Liver (tissue), 9 donors: ENCODE data around the gene MYO18A. TPM values are rescaled to one million over a fixed set of nuclear protein-coding genes. Genes with fewer than 3 reads are reported as not detected.

Source experiments
- DNase-seq: peaks from one replicate; pipeline ENCODE4 v3.0.0-alpha.2; 2017; ENCODE audit warnings: low spot score
- H3K27ac ChIP-seq, 2 donors: one replicate each; pipeline ENCODE4 v1.7.0; 2013; ENCODE audit warnings: inconsistent platforms in 2 of 2, low read length in 2 of 2, control low read depth in 1 of 2, low read depth in 1 of 2, mild to moderate bottlenecking in 1 of 2
- H3K27me3 ChIP-seq, 4 donors: one replicate each; pipeline versions ENCODE4 v1.6.1 to v1.7.0; 2013; ENCODE audit warnings: low read length in 3 of 4, inconsistent platforms in 1 of 4, mild to moderate bottlenecking in 1 of 4, moderate library complexity in 1 of 4; ENCODE audit not compliant: control insufficient read depth in 4 of 4, insufficient read depth in 4 of 4
- H3K36me3 ChIP-seq, 4 donors: one replicate each; pipeline versions ENCODE4 v1.6.1 to v1.7.0; 2013; ENCODE audit warnings: low read length in 3 of 4, mild to moderate bottlenecking in 3 of 4, low read depth in 1 of 4, moderate library complexity in 1 of 4; ENCODE audit not compliant: control insufficient read depth in 4 of 4, insufficient read depth in 3 of 4
- H3K4me1 ChIP-seq, 4 donors: one replicate each; pipeline versions ENCODE4 v1.6.1 to v1.7.0; 2013; ENCODE audit warnings: low read length in 3 of 4, mild to moderate bottlenecking in 3 of 4, moderate library complexity in 1 of 4; ENCODE audit not compliant: control insufficient read depth in 4 of 4, insufficient read depth in 4 of 4
- H3K4me3 ChIP-seq, 3 donors: one replicate each; pipeline versions ENCODE4 v1.6.1 to v1.7.0; 2013; ENCODE audit warnings: low read length in 3 of 3, control low read depth in 1 of 3, low read depth in 1 of 3, mild to moderate bottlenecking in 1 of 3
- H3K9ac ChIP-seq, 2 donors: one replicate each; pipeline ENCODE4 v1.7.0; 2013; ENCODE audit warnings: low read length in 2 of 2, mild to moderate bottlenecking in 2 of 2, moderate library complexity in 2 of 2, control low read depth in 1 of 2, low read depth in 1 of 2
- H3K9me3 ChIP-seq, 4 donors: one replicate each; pipeline versions ENCODE4 v1.6.1 to v1.7.0; 2013; ENCODE audit warnings: low read length in 3 of 4; ENCODE audit not compliant: control insufficient read depth in 4 of 4
- ATF3 ChIP-seq: IDR thresholded peaks from 2 replicates; pipeline ENCODE4 v1.6.1; 2016; ENCODE audit warnings: antibody characterized with exemption
- CTCF ChIP-seq: fragments of 150-350 bp; IDR thresholded peaks from 2 replicates; pipeline ENCODE4 v1.5.1; 2017; ENCODE audit warnings: improper control_type of control experiment, low read depth, low read length; ENCODE audit not compliant: missing input control
- EGR1 ChIP-seq, 2 donors: IDR thresholded peaks; 2 replicates each; pipeline ENCODE4 v1.6.1; 2016 to 2018; ENCODE audit warnings: antibody characterized with exemption in 2 of 2, low read depth in 2 of 2
- FOXA1 ChIP-seq: IDR thresholded peaks from 2 replicates; pipeline ENCODE4 v1.6.1; 2016; ENCODE audit warnings: antibody characterized with exemption
- FOXA2 ChIP-seq: IDR thresholded peaks from 2 replicates; pipeline ENCODE4 v1.6.1; 2016; ENCODE audit warnings: antibody characterized with exemption
- GABPA ChIP-seq, 2 donors: IDR thresholded peaks in 1 of 2; conservative IDR thresholded peaks in 1 of 2; 2 replicates each; pipeline ENCODE4 v1.6.1; 2016; ENCODE audit warnings: antibody characterized with exemption in 2 of 2, mild to moderate bottlenecking in 1 of 2, moderate library complexity in 1 of 2
- HNF4G ChIP-seq: IDR thresholded peaks from 2 replicates; pipeline ENCODE4 v1.6.1; 2016; ENCODE audit warnings: antibody characterized with exemption
- JUND ChIP-seq, 2 donors: IDR thresholded peaks; 2 replicates each; pipeline ENCODE4 v1.6.1; 2016; ENCODE audit warnings: antibody characterized with exemption in 2 of 2
- MAX ChIP-seq: IDR thresholded peaks from 2 replicates; pipeline ENCODE4 v1.6.1; 2016; ENCODE audit warnings: antibody characterized with exemption
- NR2F2 ChIP-seq: IDR thresholded peaks from 2 replicates; pipeline ENCODE4 v1.6.1; 2016; ENCODE audit warnings: antibody characterized with exemption
- RAD21 ChIP-seq, 2 donors: IDR thresholded peaks; 2 replicates each; pipeline ENCODE4 v1.6.1; 2016; ENCODE audit warnings: antibody characterized with exemption in 2 of 2, mild to moderate bottlenecking in 2 of 2
- RXRA ChIP-seq, 2 donors: IDR thresholded peaks; 2 replicates each; pipeline ENCODE4 v1.6.1; 2017 to 2018; ENCODE audit warnings: antibody characterized with exemption in 2 of 2, mild to moderate bottlenecking in 1 of 2
- SP1 ChIP-seq: IDR thresholded peaks from 2 replicates; pipeline ENCODE4 v1.6.1; 2018; ENCODE audit warnings: antibody characterized with exemption, mild to moderate bottlenecking
- TAF1 ChIP-seq: conservative IDR thresholded peaks from 2 replicates; pipeline ENCODE4 v1.6.1; 2016; ENCODE audit warnings: antibody characterized with exemption, mild to moderate bottlenecking
- YY1 ChIP-seq: IDR thresholded peaks from 2 replicates; pipeline ENCODE4 v1.6.1; 2016; ENCODE audit warnings: antibody characterized with exemption, mild to moderate bottlenecking
- ZBTB33 ChIP-seq: IDR thresholded peaks from 2 replicates; pipeline ENCODE4 v1.6.1; 2016; ENCODE audit warnings: antibody characterized with exemption
- WGBS: extraction: QIAGEN DNeasy Blood & Tissue Kit; methylation state at CpG from one replicate; pipeline ENCODE4 v1.1.7; 2013; 5-methylcytosine and 5-hydroxymethylcytosine counted together
- polyA plus RNA-seq, 2 donors: library from polyadenylated mRNA; stranded (reverse) in 1 of 2; unstranded in 1 of 2; fragments of 200-250 nt in 1 of 2; fragments of >200 nt in 1 of 2; fragmentation: Nextera tagmentation in 1 of 2; extraction: Ambion mirVana in 1 of 2; gene quantifications; one replicate each; pipeline versions ENCODE4 v1.2.1 to v1.2.3, GENCODE V29; 2013 to 2015
- total RNA-seq, 2 donors: library from RNA; depleted of rRNA; stranded (reverse); fragments of >200 nt; gene quantifications; one replicate each; pipeline ENCODE4 v1.2.3, GENCODE V29; 2014
- donor health status: healthy.
- donor health status: healthy.
- donor health status: healthy.
- donor health status: healthy.
- donor health status: healthy.

Gene MYO18A
- total and polyA plus RNA-seq, 4 donors: 26.3 to 81.6 (median 37.3) TPM

GRCh38 chr17:29129731-29130130, 50.5 kb downstream of the MYO18A start:
- Histone ChIP-seq H3K9me3 (no peaks in the 10 kb centered on the region), H3K9ac (no peak overlapping the region), H3K4me1 (peaks cover 0 to 14% (median 3%) of the 10 kb centered on the region in 4 donors), H3K4me3 (no peak overlapping the region), H3K36me3 (peaks cover 2 to 11% (median 4%) of the 10 kb centered on the region in 4 donors), H3K27ac (no peak overlapping the region), H3K27me3 (no peaks in the 10 kb centered on the region)
- WGBS: 95% methylated on average over 4 of the region's 4 CpGs
- TF ChIP-seq NR2F2 (no peak), FOXA1 (no peak), SP1 (no peak), YY1 (no peak)
- DNase-seq: no peak

- Histone ChIP-seq H3K4me1 (peaks cover 0 to 12% (median 1%) of the 10 kb centered on the region in 4 donors), H3K27ac (no peak overlapping the region), H3K4me3 (no peak overlapping the region), H3K27me3 (no peaks in the 10 kb centered on the region), H3K9me3 (no peaks in the 10 kb centered on the region), H3K36me3 (peaks cover 2 to 11% (median 4%) of the 10 kb centered on the region in 4 donors), H3K9ac (no peak overlapping the region)
- no peak for DNase-seq
- WGBS: 93% methylated on average over 10 of the region's 10 CpGs
- no peak for TF ChIP-seq JUND (IDR thresholded peaks at IDR 0.05)
- TF ChIP-seq ATF3: no peak
- TF ChIP-seq EGR1 (IDR thresholded peaks at IDR 0.05; ENCODE audit: low read depth in 2 of 2): no peak
- TF ChIP-seq FOXA2: no peak
- TF ChIP-seq YY1: no peak
- TF ChIP-seq TAF1: no peak
- TF ChIP-seq RXRA (IDR thresholded peaks at IDR 0.05): no peak
- no peak for TF ChIP-seq GABPA (IDR thresholded peaks at IDR 0.05 in 1 of 2, conservative IDR thresholded peaks at IDR 0.05 in 1 of 2)
- TF ChIP-seq NR2F2: no peak
- TF ChIP-seq SP1: no peak
- no peak for TF ChIP-seq ZBTB33
Observed at GRCh38 chr17:29127840-29128239, 52.4 kb downstream of the MYO18A start.

- Histone ChIP-seq H3K9ac (no peak overlapping the region), H3K36me3 (peaks cover 5 to 17% (median 10%) of the 10 kb centered on the region in 4 donors), H3K4me1 (peaks cover 0 to 22% (median 2%) of the 10 kb centered on the region in 4 donors)
- TF ChIP-seq FOXA1: no peak
- TF ChIP-seq FOXA2: no peak
- no peak for TF ChIP-seq CTCF
- TF ChIP-seq TAF1: no peak
- no peak for TF ChIP-seq HNF4G
- TF ChIP-seq MAX: no peak
- no peak for TF ChIP-seq RXRA (IDR thresholded peaks at IDR 0.05)
- no peak for TF ChIP-seq EGR1 (IDR thresholded peaks at IDR 0.05; ENCODE audit: low read depth in 2 of 2)
- no peak for TF ChIP-seq ATF3
- no peak for TF ChIP-seq ZBTB33
- TF ChIP-seq RAD21 (IDR thresholded peaks at IDR 0.05): no peak
- TF ChIP-seq SP1: no peak
- no peak for TF ChIP-seq JUND (IDR thresholded peaks at IDR 0.05)
Observed at GRCh38 chr17:29126268-29126930, 53.8 kb downstream of the MYO18A start.

More at GRCh38 chr17:29126268-29126930, 53.8 kb downstream of the MYO18A start:
- H3K9me3 ChIP-seq: no peaks in the 10 kb centered on the region
- H3K27me3 ChIP-seq: no peaks in the 10 kb centered on the region
- WGBS: 84% methylated on average over 8 of the region's 8 CpGs
- no peak overlapping the region for H3K27ac ChIP-seq
- no peak overlapping the region for H3K4me3 ChIP-seq
- DNase-seq: no peak
